Right cardiac atrium (tissue), 5 donors: ENCODE data around the gene CFH. TPM values are rescaled to one million over a fixed set of nuclear protein-coding genes. Genes with fewer than 3 reads are reported as not detected.

Experiments
- ATAC-seq, 2 donors: fragments of 200-7000 bp; cut with Tn5 transposase; one replicate each; pipeline versions ENCODE4 v1.8.0 to v1.9.1; 2020; ENCODE audit warnings: moderate library complexity in 2 of 2, mild to moderate bottlenecking in 1 of 2
- DNase-seq, 3 donors: peaks; one replicate each; pipeline ENCODE4 v3.0.0-alpha.2; 2020
- H3K27ac ChIP-seq: one replicate; pipeline ENCODE4 v1.5.1; 2013; ENCODE audit warnings: mild to moderate bottlenecking, low read length, control low read depth, moderate library complexity
- H3K27me3 ChIP-seq: one replicate; pipeline ENCODE4 v1.6.1; 2013; ENCODE audit not compliant: control insufficient read depth, insufficient read depth
- H3K4me1 ChIP-seq: one replicate; pipeline ENCODE4 v1.6.1; 2013; ENCODE audit warnings: low read length; ENCODE audit not compliant: control insufficient read depth, insufficient read depth
- H3K4me3 ChIP-seq: one replicate; pipeline ENCODE4 v1.5.1; 2013; ENCODE audit warnings: low read length, control low read depth
- H3K9me3 ChIP-seq: one replicate; pipeline ENCODE4 v1.6.1; 2013; ENCODE audit warnings: low read length; ENCODE audit not compliant: control insufficient read depth
- WGBS: extraction: QIAGEN DNeasy Blood & Tissue Kit; methylation state at CpG from one replicate; pipeline ENCODE4 v1.1.7; 2013; 5-methylcytosine and 5-hydroxymethylcytosine counted together
- intact Hi-C, 4 donors: fragments of 100-400 bp; cut with DNase I; formaldehyde crosslinking; loops; one replicate each; pipeline versions ENCODE4 v1.11.0 to v1.14.0; 2022 to 2023
- long read RNA-seq, 4 donors: library from polyadenylated mRNA; unstranded; transcript quantifications; one replicate each; pipeline ENCODE4 v2.0.0, GENCODE V29; 2020 to 2021
- polyA plus RNA-seq: library from polyadenylated mRNA; stranded (reverse); fragments of 200-250 nt; gene quantifications from one replicate; pipeline ENCODE4 v1.2.3, GENCODE V29; 2013
- total RNA-seq, 4 donors: library from RNA; stranded (reverse); fragmentation: NEBNext Ultra II Directional; extraction: Animal tissue kit (Norgen Biotek cat#: 25700); gene quantifications; one replicate each; pipeline ENCODE4 v1.2.1, GENCODE V29; 2021
- donor health status: healthy with polysubstance abuse.
- donor health status: DM: no; HTN: yes; CAD: no.
- donor health status: DM: no; HTN: no; CAD: no.
- donor health status: DM: no; HTN: yes; CAD: no; lungs with severe emphysema.
- donor health status: DM: yes; HTN: yes; CAD: no.

Gene CFH
- 100 to 1,000 TPM; 163 to 462 (median 339) TPM for total RNA-seq
- 127 TPM for polyA plus RNA-seq
- long read RNA-seq, donor 1, full-length matches to known transcripts = 181 of 255 reads
- long read RNA-seq, donor 1, partial matches to known transcripts = 44 of 255 reads
- long read RNA-seq, donor 1, other reads (novel, unspliced or antisense) = 30 of 255 reads
- long read RNA-seq, donor 2, full-length matches to known transcripts = 55 of 86 reads
- long read RNA-seq, donor 2, partial matches to known transcripts = 15 of 86 reads
- long read RNA-seq, donor 2, other reads (novel, unspliced or antisense) = 16 of 86 reads
- long read RNA-seq, donor 3, full-length matches to known transcripts = 313 of 523 reads
- long read RNA-seq, donor 3, partial matches to known transcripts = 140 of 523 reads
- long read RNA-seq, donor 3, other reads (novel, unspliced or antisense) = 70 of 523 reads
- long read RNA-seq, donor 4, full-length matches to known transcripts = 45 of 54 reads
- long read RNA-seq, donor 4, partial matches to known transcripts = 2 of 54 reads
- long read RNA-seq, donor 4, other reads (novel, unspliced or antisense) = 7 of 54 reads

DNA sequence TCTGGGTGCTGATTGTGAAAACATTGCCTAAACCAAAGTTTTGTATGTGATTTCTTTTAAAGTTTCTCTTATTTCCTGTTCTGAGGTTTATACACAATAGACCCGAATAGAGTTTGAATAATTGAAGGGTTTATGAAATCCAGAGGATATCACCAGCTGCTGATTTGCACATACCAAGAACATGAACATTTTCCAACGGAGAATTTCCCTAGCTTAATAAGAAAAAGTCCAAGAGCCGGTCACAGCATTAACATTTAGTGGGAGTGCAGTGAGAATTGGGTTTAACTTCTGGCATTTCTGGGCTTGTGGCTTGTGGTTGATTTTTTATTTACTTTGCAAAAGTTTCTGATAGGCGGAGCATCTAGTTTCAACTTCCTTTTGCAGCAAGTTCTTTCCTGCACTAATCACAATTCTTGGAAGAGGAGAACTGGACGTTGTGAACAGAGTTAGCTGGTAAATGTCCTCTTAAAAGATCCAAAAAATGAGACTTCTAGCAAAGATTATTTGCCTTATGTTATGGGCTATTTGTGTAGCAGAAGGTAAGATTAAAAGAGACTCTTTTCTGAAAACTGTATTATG, at the start of gene CFH:
TSS of gene CFH (plus strand) at position 407 of the 579 bp plus-strand sequence. CDS start at position 482, 75 bp downstream.
- H3K27me3 ChIP-seq = no peaks in the 10 kb centered on the region
- H3K4me3 ChIP-seq = peak within 1 kb of the TSS; percentile 47
- DNase-seq (no peak), ATAC-seq (peak; percentile 81 to 86)
- no peaks in the 10 kb centered on the region for H3K4me1 ChIP-seq
- no peak within 1 kb of the TSS for H3K27ac ChIP-seq
- intact Hi-C loops = no loop called here
- no peaks in the 10 kb centered on the region for H3K9me3 ChIP-seq
- WGBS = 21% methylated on average over 5 of the region's 5 CpGs

DNA sequence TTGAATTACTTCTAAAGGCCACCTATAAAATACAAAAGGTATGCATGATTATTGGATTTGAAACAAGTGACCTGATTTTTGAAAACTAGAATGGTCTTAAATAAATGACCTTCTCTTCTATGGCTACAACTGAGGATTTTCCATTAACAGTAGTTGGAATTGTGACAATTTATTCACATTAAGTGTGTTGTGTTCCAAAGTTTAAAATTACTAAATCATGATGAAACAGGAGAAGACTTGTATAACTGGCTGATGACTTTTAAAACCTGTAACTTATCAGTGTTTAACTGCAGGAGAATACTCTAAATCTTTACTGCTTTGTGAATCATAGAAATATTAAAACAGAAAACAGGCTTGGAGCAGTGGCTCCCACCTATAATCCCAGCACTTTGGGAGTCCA, 48.2 kb upstream of the CFH start:
- intact Hi-C loops = no loop called here
- H3K4me1 ChIP-seq = no peaks in the 10 kb centered on the region
- H3K9me3 ChIP-seq = no peaks in the 10 kb centered on the region
- H3K27ac ChIP-seq = no peak overlapping the region
- no peak for DNase-seq
- no peak for ATAC-seq
- H3K27me3 ChIP-seq = no peaks in the 10 kb centered on the region
- no peak overlapping the region for H3K4me3 ChIP-seq

DNA sequence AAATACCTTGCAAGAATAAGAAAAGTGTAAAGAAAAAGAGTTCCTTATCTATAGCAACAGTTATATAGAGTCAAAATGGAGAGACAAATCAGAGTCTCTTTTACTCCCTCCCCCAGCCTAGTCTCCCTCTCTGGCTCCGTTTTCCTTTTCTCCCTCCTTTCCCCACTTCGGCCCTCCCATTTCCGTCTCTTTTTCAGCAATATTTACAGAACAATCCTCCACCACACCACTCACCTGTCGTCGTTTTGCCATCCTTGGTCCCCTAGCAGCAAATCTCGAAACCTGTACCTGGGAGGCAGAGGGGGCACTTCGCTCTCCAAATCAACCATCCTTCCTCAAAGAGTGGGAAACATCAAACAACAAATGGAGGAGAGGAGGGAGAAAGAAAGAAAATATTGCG, 43.9 kb upstream of the CFH start:
- Histone ChIP-seq H3K4me3 (peak overlapping the region; percentile 57), H3K4me1 (no peaks in the 10 kb centered on the region), H3K27me3 (no peaks in the 10 kb centered on the region), H3K9me3 (no peaks in the 10 kb centered on the region), H3K27ac (peak overlapping the region; percentile 76)
- intact Hi-C loops = no loop called here
- under 1% methylated on average over 8 of the region's 8 CpGs for WGBS
- ATAC-seq (peak; percentile 8 to 34), DNase-seq (peak in 1 of 3 donors; percentile 27)

DNA sequence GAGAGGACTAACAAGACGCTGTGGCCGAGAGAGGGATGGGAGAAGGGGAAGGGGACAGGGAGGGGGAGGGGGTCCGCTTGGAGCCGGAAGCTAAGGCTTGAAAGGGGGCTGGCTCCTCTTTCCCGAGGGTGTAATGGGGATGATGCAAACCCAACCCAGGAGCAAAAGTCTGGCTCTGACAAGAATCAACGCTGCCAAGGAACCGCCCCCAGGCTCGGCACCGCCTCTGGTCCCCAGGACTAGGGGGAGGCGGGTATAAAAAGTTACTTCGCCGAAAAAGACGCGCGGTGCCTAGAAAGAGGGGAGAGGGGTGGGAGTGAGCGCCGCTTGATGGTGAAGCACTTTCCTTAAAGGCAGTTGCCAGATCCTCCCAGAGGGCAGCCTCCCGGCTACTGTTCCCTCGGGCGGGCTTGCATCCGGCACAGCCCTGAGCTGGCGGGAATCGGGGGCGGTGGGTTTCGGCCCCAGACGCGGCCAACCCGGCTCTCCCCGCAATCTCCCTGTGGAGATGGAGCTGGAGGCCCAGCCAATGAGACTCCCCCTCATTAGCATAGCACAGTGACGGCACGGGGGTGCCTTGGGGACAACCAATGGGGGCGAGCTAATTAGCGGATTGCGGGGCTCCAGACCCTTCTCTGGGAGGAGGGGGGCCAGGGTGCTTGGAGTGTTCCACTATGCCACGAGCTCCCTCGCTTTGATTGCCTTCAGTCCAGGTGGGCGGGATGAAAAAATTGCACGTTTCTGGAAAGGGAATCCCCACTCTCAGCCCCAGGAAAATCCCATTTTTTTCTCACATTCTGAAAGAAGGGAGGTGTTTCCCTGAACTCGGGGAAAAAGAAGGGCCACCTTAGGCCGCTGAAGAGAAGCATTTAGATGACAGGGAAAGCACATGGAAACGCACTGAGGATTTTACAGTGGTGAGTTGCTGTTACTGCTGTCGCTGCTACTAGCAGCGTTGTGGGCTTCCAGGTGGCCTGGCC, 43.2 kb upstream of the CFH start, which contains the start of gene KCNT2:
TSS of gene KCNT2 (minus strand) at position 51 of the 980 bp plus-strand sequence. CDS start 131 bp downstream, outside the sequence.
- peak within 1 kb of the TSS; percentile 57 for H3K4me3 ChIP-seq
- DNase-seq (peak; percentile 86 to 93 (median 89)), ATAC-seq (peak; percentile 92 to 96)
- H3K27ac ChIP-seq = peak within 1 kb of the TSS; percentile 76
- no peaks in the 10 kb centered on the region for H3K4me1 ChIP-seq
- WGBS = 1% methylated on average over 43 of the region's 43 CpGs
- intact Hi-C loops = no loop called here
- H3K27me3 ChIP-seq = no peaks in the 10 kb centered on the region
- H3K9me3 ChIP-seq = no peaks in the 10 kb centered on the region

DNA sequence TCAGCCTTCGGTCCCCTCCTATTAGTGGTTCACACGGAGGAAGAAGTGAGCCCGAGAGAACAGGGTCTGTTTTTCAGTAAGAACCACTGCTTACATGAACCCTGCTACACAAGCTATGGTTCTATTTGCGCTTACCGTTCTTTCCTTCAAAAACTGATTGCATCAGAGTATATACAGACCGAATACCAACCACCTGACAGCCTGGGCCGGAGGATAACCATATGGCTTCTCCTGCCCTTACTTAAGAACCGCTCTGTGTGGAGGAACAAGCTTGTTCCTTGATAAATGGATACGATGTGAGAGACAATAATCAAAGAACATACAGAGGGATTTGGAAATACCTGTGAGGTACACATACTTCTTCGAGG, 42.5 kb upstream of the CFH start:
- peak overlapping the region; percentile 54 for H3K27ac ChIP-seq
- intact Hi-C loops = no loop called here
- no peaks in the 10 kb centered on the region for H3K27me3 ChIP-seq
- peak overlapping the region; percentile 57 for H3K4me3 ChIP-seq
- peak in 1 of 2 donors; percentile 19 for ATAC-seq
- H3K9me3 ChIP-seq = no peaks in the 10 kb centered on the region
- 32% methylated on average over 10 of the region's 10 CpGs for whole genome bisulfite sequencing
- no peaks in the 10 kb centered on the region for H3K4me1 ChIP-seq
- peak in 1 of 3 donors; percentile 37 for DNase-seq

DNA sequence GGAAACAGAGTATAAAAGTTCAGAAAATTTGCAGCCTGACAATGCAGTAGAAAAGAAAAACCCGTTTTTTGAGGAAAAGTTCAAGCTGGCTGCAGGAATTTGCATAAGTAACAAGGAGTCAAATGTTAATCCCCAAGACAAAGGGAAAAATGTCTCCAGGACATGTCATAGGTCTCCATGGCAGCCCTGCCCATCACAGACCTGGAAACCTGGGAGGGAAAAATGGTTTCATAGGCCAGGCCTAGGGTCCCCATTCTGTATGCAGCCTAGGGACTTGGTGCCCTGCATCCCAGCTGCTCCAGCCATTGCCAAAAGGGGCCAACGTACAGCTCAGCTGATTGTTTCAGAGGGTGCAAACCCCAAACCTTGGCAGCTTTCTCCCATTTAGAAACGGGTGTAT, 40.0 kb upstream of the CFH start:
- intact Hi-C loops = no loop called here
- Histone ChIP-seq H3K4me3 (no peak overlapping the region), H3K27me3 (no peaks in the 10 kb centered on the region), H3K4me1 (no peaks in the 10 kb centered on the region), H3K9me3 (no peaks in the 10 kb centered on the region), H3K27ac (no peak overlapping the region)
- DNase-seq = no peak
- 79% methylated on average over 3 of the region's 3 CpGs for WGBS
- no peak for ATAC-seq

DNA sequence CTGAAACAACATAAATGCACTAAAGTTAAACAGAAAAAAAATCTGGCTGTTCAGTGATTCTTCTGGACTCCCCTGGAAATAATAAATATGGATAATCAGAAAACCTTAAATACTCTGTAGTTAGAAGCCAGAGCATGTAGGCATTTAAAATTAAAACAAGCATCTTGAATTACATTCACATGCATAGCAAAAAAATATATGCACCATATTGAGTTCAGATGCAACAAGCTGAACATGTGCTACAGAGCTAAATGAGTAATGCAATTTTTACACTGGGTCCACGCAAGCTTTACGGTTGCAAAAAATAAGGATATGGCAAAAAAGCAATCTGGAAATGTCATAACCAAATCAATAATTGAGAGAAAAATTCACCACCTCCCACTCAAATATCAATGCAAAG, 32.1 kb upstream of the CFH start:
- DNase-seq = no peak
- WGBS = 96% methylated on average over 2 of the region's 2 CpGs
- H3K27ac ChIP-seq = no peak overlapping the region
- H3K9me3 ChIP-seq = no peaks in the 10 kb centered on the region
- no peaks in the 10 kb centered on the region for H3K4me1 ChIP-seq
- ATAC-seq = no peak
- H3K4me3 ChIP-seq = no peak overlapping the region
- intact Hi-C loops = no loop called here
- H3K27me3 ChIP-seq = no peaks in the 10 kb centered on the region

DNA sequence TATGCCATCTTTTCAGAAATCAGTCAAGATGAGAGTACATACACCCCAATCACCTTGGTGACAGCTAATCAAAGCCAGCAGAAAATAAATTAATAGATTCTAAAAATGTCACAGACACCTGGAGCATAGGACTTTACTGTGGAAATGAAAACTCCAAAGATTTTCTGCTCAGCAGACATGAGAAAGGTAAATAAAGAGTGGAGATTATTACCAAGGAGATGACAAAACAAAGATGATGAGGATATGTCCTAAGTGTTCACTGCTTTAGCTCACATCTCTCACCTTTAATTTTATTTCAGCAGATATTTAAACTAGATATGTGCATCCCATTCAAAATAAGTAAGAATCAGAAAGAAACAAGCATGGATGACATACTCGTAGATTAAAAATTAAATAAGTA, 28.8 kb upstream of the CFH start:
- Histone ChIP-seq H3K27me3 (no peaks in the 10 kb centered on the region), H3K4me1 (no peaks in the 10 kb centered on the region), H3K9me3 (no peaks in the 10 kb centered on the region), H3K27ac (no peak overlapping the region), H3K4me3 (no peak overlapping the region)
- ATAC-seq (no peak), DNase-seq (no peak)
- WGBS = 78% methylated on average over 1 of the region's 1 CpG
- intact Hi-C loops = no loop called here

DNA sequence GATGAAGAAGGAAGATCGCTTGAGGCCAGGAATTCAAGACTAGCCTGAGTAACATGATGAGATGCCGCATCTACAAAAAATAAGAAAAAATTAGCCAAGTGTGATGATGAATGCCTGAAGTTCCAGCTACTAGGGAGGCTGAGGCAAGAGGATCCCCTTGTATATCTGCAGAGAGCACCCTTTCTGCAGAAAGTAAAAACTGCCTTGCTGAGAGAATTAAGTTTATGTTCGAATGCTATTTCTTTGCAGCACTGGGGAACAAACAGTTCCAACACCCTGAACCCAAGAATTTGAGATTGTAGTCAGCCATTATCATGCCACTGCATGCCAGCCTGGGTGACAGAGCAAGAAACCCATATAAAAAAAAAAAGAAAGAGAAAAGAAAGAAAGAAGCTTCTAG, 23.0 kb upstream of the CFH start:
- Histone ChIP-seq H3K27ac (no peak overlapping the region), H3K27me3 (no peaks in the 10 kb centered on the region), H3K4me3 (no peak overlapping the region), H3K9me3 (no peaks in the 10 kb centered on the region), H3K4me1 (no peaks in the 10 kb centered on the region)
- WGBS = 94% methylated on average over 3 of the region's 3 CpGs
- DNase-seq (no peak), ATAC-seq (no peak)
- intact Hi-C loops = no loop called here

DNA sequence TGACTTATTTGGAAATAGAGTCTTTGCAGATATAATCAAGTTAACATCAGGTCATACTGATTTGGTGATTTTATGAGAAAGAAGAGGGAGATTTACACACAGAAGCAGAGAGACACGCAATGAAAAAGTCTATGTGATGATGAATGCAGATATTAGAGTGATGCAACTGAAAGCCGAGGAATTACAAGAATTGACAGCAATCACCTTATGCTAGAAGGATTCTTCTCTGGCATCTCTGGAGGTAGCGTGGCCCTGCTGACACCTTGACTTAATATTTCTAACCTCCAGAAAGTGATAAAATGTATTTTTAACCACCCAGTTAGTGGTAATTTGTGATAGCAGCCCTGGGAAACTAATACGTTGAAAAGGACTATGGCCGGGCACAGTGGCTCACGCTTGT, 14.2 kb upstream of the CFH start:
- Histone ChIP-seq H3K27me3 (no peaks in the 10 kb centered on the region), H3K27ac (no peak overlapping the region), H3K9me3 (no peaks in the 10 kb centered on the region), H3K4me3 (no peak overlapping the region), H3K4me1 (no peaks in the 10 kb centered on the region)
- DNase-seq = no peak
- WGBS = 90% methylated on average over 6 of the region's 6 CpGs
- no peak for ATAC-seq
- intact Hi-C loops = no loop called here
